ENCODE measurements around the gene NTRK1. TPM values are rescaled to one million over a fixed set of nuclear protein-coding genes. Genes with fewer than 3 reads are reported as not detected.
A peak's percentile ranks its signal among the peaks of the same experiment; 100 is the strongest.

NTRK1 gene
- total RNA-seq, 1 experiment from 2014 or later, result 0.24 TPM

GRCh38 chr1:156893048-156893953 is 32.6 kb downstream of the NTRK1 start, which contains the start of gene PEAR1:
Gene PEAR1, plus strand, starts transcription at chr1:156893718. Its CDS starts 10,209 bp downstream, at chr1:156903927.
- peaks cover 21 to 37% of the 10 kb centered on the region in 2 experiments for H3K4me1 Mint-ChIP-seq
- Histone ChIP-seq H2BK5ac (ENCODE audit: insufficient read length, low read length) (no peak within 1 kb of the TSS), H3K23ac (ENCODE audit: insufficient read length, low read depth, low read length) (no peak within 1 kb of the TSS), H3K14ac (ENCODE audit: insufficient read depth, low read length) (no peak within 1 kb of the TSS), H2BK120ac (ENCODE audit: low read depth, low read length, poor library complexity, severe bottlenecking) (no peak within 1 kb of the TSS), H3K4ac (ENCODE audit: low read depth, low read length) (no peak within 1 kb of the TSS), H3K18ac (ENCODE audit: insufficient read length, low read depth, low read length) (no peak within 1 kb of the TSS), H3K9ac (ENCODE audit: extremely low read depth, insufficient read length, low read length) (no peak within 1 kb of the TSS), H3K27me3 (ENCODE audit: insufficient read depth, low read length) (peaks cover 21% of the 10 kb centered on the region; the same call in 1 of the 2 replicates), H3K4me2 (ENCODE audit: insufficient read depth, insufficient read length, low read length) (peak within 1 kb of the TSS; percentile 54), H3K23me2 (ENCODE audit: insufficient read length, low read depth, low read length, poor library complexity, severe bottlenecking) (no peaks in the 10 kb centered on the region), H4K91ac (ENCODE audit: insufficient read length, low read depth, low read length) (no peak within 1 kb of the TSS), H2BK15ac (ENCODE audit: low read depth, low read length) (no peak within 1 kb of the TSS), H3K4me1 (ENCODE audit: insufficient read depth, low read length) (no peaks in the 10 kb centered on the region), H4K5ac (ENCODE audit: insufficient read length, low read depth, low read length) (no peak within 1 kb of the TSS), H4K20me1 (ENCODE audit: control insufficient read depth, insufficient read depth, insufficient read length) (no peaks in the 10 kb centered on the region), H2AFZ (ENCODE audit: low read length) (no peak within 1 kb of the TSS), H4K8ac (replicated peaks; ENCODE audit: insufficient read length, low read depth, low read length) (no peak within 1 kb of the TSS), H2BK12ac (ENCODE audit: insufficient read length, low read depth, low read length) (no peak within 1 kb of the TSS), H3K9me3 (ENCODE audit: control insufficient read depth, low read depth, low read length) (no peaks in the 10 kb centered on the region), H3K79me2 (ENCODE audit: insufficient read depth, low read length) (no peaks in the 10 kb centered on the region), H2AK5ac (ENCODE audit: insufficient read length, low read length) (no peak within 1 kb of the TSS), H2BK20ac (ENCODE audit: low read depth, low read length, poor library complexity, severe bottlenecking) (no peak within 1 kb of the TSS), H3T11ph (ENCODE audit: low read length) (no peak within 1 kb of the TSS), H3K56ac (ENCODE audit: insufficient read length, low read depth, low read length) (no peak within 1 kb of the TSS), H3K27ac (ENCODE audit: insufficient read length, low read depth, low read length) (no peak within 1 kb of the TSS), H3K79me1 (ENCODE audit: insufficient read depth, low read depth, low read length, poor library complexity, severe bottlenecking) (no peaks in the 10 kb centered on the region)
- peak; percentile 61 for DNase-seq
- no peak within 1 kb of the TSS for H3K27ac Mint-ChIP-seq
- H3K4me3 Mint-ChIP-seq, result peak within 1 kb of the TSS; percentile 46 to 76
- H3K9me3 Mint-ChIP-seq, result no peaks in the 10 kb centered on the region; a peak in 2 of 5 replicates
- TF ChIP-seq CTCF (conservative IDR thresholded peaks at IDR 0.05), result peak; percentile 49
- no CpG with 5 or more reads among the region's 60 CpGs for WGBS (ENCODE audit: extremely low coverage, insufficient read length, low lambda C conversion rate)
- H3K36me3 Mint-ChIP-seq (ENCODE audit: insufficient read depth in 1 of 3, low read depth in 3 of 3), result no peaks in the 10 kb centered on the region
- peaks cover 86% of the 10 kb centered on the region for H3K27me3 Mint-ChIP-seq (ENCODE audit: low read depth)

Data from H9 (cell line).